HEK293 (cell line): ENCODE data around the gene SUSD4.

ENCODE experiments used
- HIC1 ChIP-seq: fragments of 450-650 bp; formaldehyde crosslinking; IDR thresholded peaks from 2 replicates; pipeline ENCODE4 v1.5.1; 2016; ENCODE audit warnings: missing biosample characterization, missing genetic modification characterization
- RBAK ChIP-seq: fragments of 450-650 bp; formaldehyde crosslinking; IDR thresholded peaks from 2 replicates; pipeline ENCODE4 v1.5.1; 2016; ENCODE audit warnings: missing biosample characterization, missing genetic modification characterization
- REST ChIP-seq: fragments of 450-650 bp; formaldehyde crosslinking; IDR thresholded peaks from 2 replicates; pipeline ENCODE4 v1.5.1; 2016; ENCODE audit warnings: missing biosample characterization, missing genetic modification characterization
- SALL2 ChIP-seq: fragments of 450-650 bp; formaldehyde crosslinking; IDR thresholded peaks from 2 replicates; pipeline ENCODE4 v1.5.0; 2017; ENCODE audit warnings: missing biosample characterization, mild to moderate bottlenecking, missing genetic modification characterization, borderline replicate concordance
- ZBTB1 ChIP-seq: fragments of 450-650 bp; formaldehyde crosslinking; IDR thresholded peaks from 2 replicates; pipeline ENCODE4 v1.5.1; 2016; ENCODE audit warnings: missing biosample characterization, missing genetic modification characterization
- ZBTB21 ChIP-seq: fragments of 450-650 bp; formaldehyde crosslinking; IDR thresholded peaks from 2 replicates; pipeline ENCODE4 v1.5.1; 2017; ENCODE audit warnings: missing biosample characterization, missing genetic modification characterization
- ZIC2 ChIP-seq: fragments of 450-650 bp; formaldehyde crosslinking; IDR thresholded peaks from 2 replicates; pipeline ENCODE4 v1.5.1; 2016; ENCODE audit warnings: missing biosample characterization, missing genetic modification characterization
- ZNF121 ChIP-seq: fragments of 450-650 bp; formaldehyde crosslinking; IDR thresholded peaks from 2 replicates; pipeline ENCODE4 v1.5.1; 2016; ENCODE audit warnings: missing biosample characterization, missing genetic modification characterization
- ZNF19 ChIP-seq: fragments of 450-650 bp; formaldehyde crosslinking; IDR thresholded peaks from 2 replicates; pipeline ENCODE4; 2016; ENCODE audit warnings: missing biosample characterization, missing genetic modification characterization, low read depth
- ZNF202 ChIP-seq: fragments of 450-650 bp; formaldehyde crosslinking; IDR thresholded peaks from 2 replicates; pipeline ENCODE4 v1.5.1; 2016; ENCODE audit warnings: missing biosample characterization, missing genetic modification characterization, borderline replicate concordance
- ZNF302 ChIP-seq: fragments of 450-650 bp; formaldehyde crosslinking; IDR thresholded peaks from 2 replicates; pipeline ENCODE4 v1.5.1; 2016; ENCODE audit warnings: missing biosample characterization, missing genetic modification characterization, low read depth
- ZNF350 ChIP-seq: fragments of 450-650 bp; formaldehyde crosslinking; IDR thresholded peaks from 2 replicates; pipeline ENCODE4 v1.5.0; 2017; ENCODE audit warnings: missing biosample characterization, mild to moderate bottlenecking, missing genetic modification characterization
- ZNF354C ChIP-seq: fragments of 450-650 bp; formaldehyde crosslinking; IDR thresholded peaks from 2 replicates; pipeline ENCODE4 v1.5.1; 2016; ENCODE audit warnings: missing biosample characterization, missing genetic modification characterization, low read depth, borderline replicate concordance
- ZNF394 ChIP-seq: fragments of 450-650 bp; formaldehyde crosslinking; IDR thresholded peaks from 2 replicates; pipeline ENCODE4 v1.5.1; 2016; ENCODE audit warnings: missing biosample characterization, missing genetic modification characterization, mild to moderate bottlenecking, moderate library complexity, borderline replicate concordance
- ZNF404 ChIP-seq: fragments of 450-650 bp; formaldehyde crosslinking; IDR thresholded peaks from 2 replicates; pipeline ENCODE4 v1.5.1; 2017; ENCODE audit warnings: missing biosample characterization, missing genetic modification characterization
- ZNF530 ChIP-seq: fragments of 450-650 bp; formaldehyde crosslinking; IDR thresholded peaks from 2 replicates; pipeline ENCODE4 v1.5.1; 2016; ENCODE audit warnings: low read depth, missing biosample characterization, missing genetic modification characterization
- ZNF555 ChIP-seq: fragments of 450-650 bp; formaldehyde crosslinking; conservative IDR thresholded peaks from 2 replicates; pipeline ENCODE4 v1.5.1; 2017; ENCODE audit warnings: missing biosample characterization, mild to moderate bottlenecking, missing genetic modification characterization, inconsistent platforms
- ZNF571 ChIP-seq: fragments of 450-650 bp; formaldehyde crosslinking; IDR thresholded peaks from 2 replicates; pipeline ENCODE4 v1.5.0; 2017; ENCODE audit warnings: missing biosample characterization, missing genetic modification characterization
- ZNF776 ChIP-seq: fragments of 450-650 bp; formaldehyde crosslinking; IDR thresholded peaks from 2 replicates; pipeline ENCODE4 v1.5.0; 2017; ENCODE audit warnings: missing biosample characterization, missing genetic modification characterization, borderline replicate concordance
- ZNF843 ChIP-seq: fragments of 450-650 bp; formaldehyde crosslinking; IDR thresholded peaks from 2 replicates; pipeline ENCODE4 v1.5.1; 2016; ENCODE audit warnings: missing biosample characterization, missing genetic modification characterization
- TF ChIP-seq, protein P1 (sequence below): fragments of 450-650 bp; formaldehyde crosslinking; conservative IDR thresholded peaks from 2 replicates; pipeline ENCODE4 v1.5.1; 2016; ENCODE audit warnings: low read depth, missing biosample characterization, missing genetic modification characterization
- TF ChIP-seq, protein P2 (sequence below): fragments of 450-650 bp; formaldehyde crosslinking; IDR thresholded peaks from 2 replicates; pipeline ENCODE4 v1.5.1; 2016; ENCODE audit warnings: missing biosample characterization, missing genetic modification characterization
- TF ChIP-seq, protein P3 (sequence below): fragments of 450-650 bp; formaldehyde crosslinking; IDR thresholded peaks from 2 replicates; pipeline ENCODE4 v1.5.1; 2016; ENCODE audit warnings: missing biosample characterization, missing genetic modification characterization
- TF ChIP-seq, protein P4 (sequence below): fragments of 450-650 bp; formaldehyde crosslinking; IDR thresholded peaks from 2 replicates; pipeline ENCODE4 v1.5.1; 2016; ENCODE audit warnings: missing biosample characterization, missing genetic modification characterization, borderline replicate concordance

The SUSD4 gene

DNA sequence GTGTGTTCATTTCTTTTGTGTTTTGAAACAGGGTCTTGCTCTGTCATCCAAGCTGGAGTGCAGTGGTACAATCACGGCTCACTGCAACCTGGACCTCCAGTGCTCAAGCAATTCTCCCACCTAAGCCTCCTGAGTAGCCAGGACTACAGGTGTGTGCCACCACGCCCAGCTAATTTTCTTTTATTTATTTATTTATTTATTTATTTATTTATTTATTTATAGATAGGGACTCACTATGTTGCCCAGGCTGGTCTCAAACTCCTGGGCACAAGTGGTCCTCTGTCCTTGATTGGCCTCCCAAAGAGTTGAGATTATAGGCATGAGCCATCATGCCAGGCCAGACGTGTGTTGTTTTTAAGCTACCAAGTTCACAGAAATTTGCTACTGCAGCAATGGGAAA is 177.2 kb downstream of the SUSD4 start (continued):
- TF ChIP-seq REST (peak; percentile 75), ZNF404 (tag by site-specific recombination) (0 out of 2 replicates have a peak, but pooled peaks have one; percentile 68), ZNF843 (tag by site-specific recombination) (no peak), ZBTB21 (tag by site-specific recombination) (peak; percentile 60; the same call in 1 of the 2 replicates), ZNF202 (tag by site-specific recombination) (peak; percentile 93; the same call in 1 of the 2 replicates), HIC1 (tag by site-specific recombination) (no peak), ZNF350 (tag by site-specific recombination) (no peak), ZNF121 (0 out of 2 replicates have a peak, but pooled peaks have one; percentile 19), RBAK (peak; percentile 74; the same call in 1 of the 2 replicates), ZNF19 (0 out of 2 replicates have a peak, but pooled peaks have one; percentile 67), ZIC2 (tag by site-specific recombination) (no peak), ZNF302 (0 out of 2 replicates have a peak, but pooled peaks have one; percentile 19), ZNF530 (tag by site-specific recombination) (0 out of 2 replicates have a peak, but pooled peaks have one; percentile 51), SALL2 (no peak), ZNF394 (tag by site-specific recombination) (peak; percentile 96), ZNF571 (tag by site-specific recombination) (no peak), ZNF776 (tag by site-specific recombination) (no peak), ZNF354C (tag by site-specific recombination) (peak; percentile 87; the same call in 1 of the 2 replicates), ZBTB1 (tag by site-specific recombination) (peak; percentile 78; the same call in 1 of the 2 replicates), ZNF555 (tag by site-specific recombination) (peak; percentile 94)
- TF ChIP-seq, protein P1, sequence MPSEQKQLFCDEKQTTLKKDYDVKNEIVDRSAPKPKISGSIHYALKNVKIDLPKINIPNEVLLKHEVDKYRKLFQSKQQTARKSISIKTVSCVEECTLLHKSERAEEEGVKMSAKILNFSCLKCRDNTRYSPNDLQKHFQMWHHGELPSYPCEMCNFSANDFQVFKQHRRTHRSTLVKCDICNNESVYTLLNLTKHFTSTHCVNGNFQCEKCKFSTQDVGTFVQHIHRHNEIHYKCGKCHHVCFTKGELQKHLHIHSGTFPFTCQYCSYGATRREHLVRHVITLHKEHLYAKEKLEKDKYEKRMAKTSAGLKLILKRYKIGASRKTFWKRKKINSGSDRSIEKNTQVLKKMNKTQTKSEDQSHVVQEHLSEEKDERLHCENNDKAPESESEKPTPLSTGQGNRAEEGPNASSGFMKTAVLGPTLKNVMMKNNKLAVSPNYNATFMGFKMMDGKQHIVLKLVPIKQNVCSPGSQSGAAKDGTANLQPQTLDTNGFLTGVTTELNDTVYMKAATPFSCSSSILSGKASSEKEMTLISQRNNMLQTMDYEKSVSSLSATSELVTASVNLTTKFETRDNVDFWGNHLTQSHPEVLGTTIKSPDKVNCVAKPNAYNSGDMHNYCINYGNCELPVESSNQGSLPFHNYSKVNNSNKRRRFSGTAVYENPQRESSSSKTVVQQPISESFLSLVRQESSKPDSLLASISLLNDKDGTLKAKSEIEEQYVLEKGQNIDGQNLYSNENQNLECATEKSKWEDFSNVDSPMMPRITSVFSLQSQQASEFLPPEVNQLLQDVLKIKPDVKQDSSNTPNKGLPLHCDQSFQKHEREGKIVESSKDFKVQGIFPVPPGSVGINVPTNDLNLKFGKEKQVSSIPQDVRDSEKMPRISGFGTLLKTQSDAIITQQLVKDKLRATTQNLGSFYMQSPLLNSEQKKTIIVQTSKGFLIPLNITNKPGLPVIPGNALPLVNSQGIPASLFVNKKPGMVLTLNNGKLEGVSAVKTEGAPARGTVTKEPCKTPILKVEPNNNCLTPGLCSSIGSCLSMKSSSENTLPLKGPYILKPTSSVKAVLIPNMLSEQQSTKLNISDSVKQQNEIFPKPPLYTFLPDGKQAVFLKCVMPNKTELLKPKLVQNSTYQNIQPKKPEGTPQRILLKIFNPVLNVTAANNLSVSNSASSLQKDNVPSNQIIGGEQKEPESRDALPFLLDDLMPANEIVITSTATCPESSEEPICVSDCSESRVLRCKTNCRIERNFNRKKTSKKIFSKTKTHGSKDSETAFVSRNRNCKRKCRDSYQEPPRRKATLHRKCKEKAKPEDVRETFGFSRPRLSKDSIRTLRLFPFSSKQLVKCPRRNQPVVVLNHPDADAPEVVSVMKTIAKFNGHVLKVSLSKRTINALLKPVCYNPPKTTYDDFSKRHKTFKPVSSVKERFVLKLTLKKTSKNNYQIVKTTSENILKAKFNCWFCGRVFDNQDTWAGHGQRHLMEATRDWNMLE (tag by site-specific recombination) = peak; percentile 95
- TF ChIP-seq, protein P2, sequence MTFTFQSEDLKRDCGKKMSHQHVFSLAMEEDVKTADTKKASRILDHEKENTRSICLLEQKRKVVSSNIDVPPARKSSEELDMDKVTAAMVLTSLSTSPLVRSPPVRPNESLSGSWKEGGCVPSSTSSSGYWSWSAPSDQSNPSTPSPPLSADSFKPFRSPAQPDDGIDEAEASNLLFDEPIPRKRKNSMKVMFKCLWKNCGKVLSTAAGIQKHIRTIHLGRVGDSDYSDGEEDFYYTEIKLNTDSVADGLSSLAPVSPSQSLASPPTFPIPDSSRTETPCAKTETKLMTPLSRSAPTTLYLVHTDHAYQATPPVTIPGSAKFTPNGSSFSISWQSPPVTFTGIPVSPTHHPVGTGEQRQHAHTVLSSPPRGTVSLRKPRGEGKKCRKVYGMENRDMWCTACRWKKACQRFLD (tag by site-specific recombination) = 0 out of 2 replicates have a peak, but pooled peaks have one; percentile 59
- TF ChIP-seq, protein P3, sequence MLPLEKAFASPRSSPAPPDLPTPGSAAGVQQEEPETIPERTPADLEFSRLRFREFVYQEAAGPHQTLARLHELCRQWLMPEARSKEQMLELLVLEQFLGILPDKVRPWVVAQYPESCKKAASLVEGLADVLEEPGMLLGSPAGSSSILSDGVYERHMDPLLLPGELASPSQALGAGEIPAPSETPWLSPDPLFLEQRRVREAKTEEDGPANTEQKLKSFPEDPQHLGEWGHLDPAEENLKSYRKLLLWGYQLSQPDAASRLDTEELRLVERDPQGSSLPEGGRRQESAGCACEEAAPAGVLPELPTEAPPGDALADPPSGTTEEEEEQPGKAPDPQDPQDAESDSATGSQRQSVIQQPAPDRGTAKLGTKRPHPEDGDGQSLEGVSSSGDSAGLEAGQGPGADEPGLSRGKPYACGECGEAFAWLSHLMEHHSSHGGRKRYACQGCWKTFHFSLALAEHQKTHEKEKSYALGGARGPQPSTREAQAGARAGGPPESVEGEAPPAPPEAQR (tag by site-specific recombination) = no peak
- TF ChIP-seq, protein P4, sequence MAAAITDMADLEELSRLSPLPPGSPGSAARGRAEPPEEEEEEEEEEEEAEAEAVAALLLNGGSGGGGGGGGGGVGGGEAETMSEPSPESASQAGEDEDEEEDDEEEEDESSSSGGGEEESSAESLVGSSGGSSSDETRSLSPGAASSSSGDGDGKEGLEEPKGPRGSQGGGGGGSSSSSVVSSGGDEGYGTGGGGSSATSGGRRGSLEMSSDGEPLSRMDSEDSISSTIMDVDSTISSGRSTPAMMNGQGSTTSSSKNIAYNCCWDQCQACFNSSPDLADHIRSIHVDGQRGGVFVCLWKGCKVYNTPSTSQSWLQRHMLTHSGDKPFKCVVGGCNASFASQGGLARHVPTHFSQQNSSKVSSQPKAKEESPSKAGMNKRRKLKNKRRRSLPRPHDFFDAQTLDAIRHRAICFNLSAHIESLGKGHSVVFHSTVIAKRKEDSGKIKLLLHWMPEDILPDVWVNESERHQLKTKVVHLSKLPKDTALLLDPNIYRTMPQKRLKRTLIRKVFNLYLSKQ (tag by site-specific recombination) = 0 out of 2 replicates have a peak, but pooled peaks have one; percentile 42
